Mesodermal cell (in vitro differentiated cells): ENCODE data around the gene POLR2I.

Source experiments
- H3K27ac ChIP-seq: 2 replicates; pipeline ENCODE4 v1.7.0; 2013; ENCODE audit warnings: mild to moderate bottlenecking, low read depth, low read length, moderate library complexity; ENCODE audit not compliant: severe bottlenecking
- H3K36me3 ChIP-seq: 2 replicates; pipeline ENCODE4 v1.7.1; 2013; ENCODE audit warnings: mild to moderate bottlenecking, low read length, moderate library complexity; ENCODE audit not compliant: control insufficient read depth, insufficient read depth
- H3K4me1 ChIP-seq: one replicate; pipeline ENCODE4 v1.7.1; 2013; ENCODE audit warnings: mild to moderate bottlenecking, low read length; ENCODE audit not compliant: insufficient read depth, control insufficient read depth, poor library complexity, severe bottlenecking
- H3K4me3 ChIP-seq: 2 replicates; pipeline ENCODE4 v1.7.0; 2013; ENCODE audit warnings: low read length, control low read depth, mild to moderate bottlenecking; ENCODE audit not compliant: insufficient read depth, poor library complexity, severe bottlenecking; ENCODE audit errors: extremely low read depth
- H3K9me3 ChIP-seq: 2 replicates; pipeline ENCODE4 v1.7.1; 2013; ENCODE audit warnings: mild to moderate bottlenecking, low read length, moderate library complexity; ENCODE audit not compliant: control insufficient read depth
- WGBS, 2 experiments: methylation state at CpG; one replicate each; pipeline ENCODE4 v1.1.5; 2013; ENCODE audit warnings: missing lambda C conversion rate in 2 of 2; ENCODE audit not compliant: insufficient coverage in 2 of 2; 5-methylcytosine and 5-hydroxymethylcytosine counted together

Gene POLR2I

DNA sequence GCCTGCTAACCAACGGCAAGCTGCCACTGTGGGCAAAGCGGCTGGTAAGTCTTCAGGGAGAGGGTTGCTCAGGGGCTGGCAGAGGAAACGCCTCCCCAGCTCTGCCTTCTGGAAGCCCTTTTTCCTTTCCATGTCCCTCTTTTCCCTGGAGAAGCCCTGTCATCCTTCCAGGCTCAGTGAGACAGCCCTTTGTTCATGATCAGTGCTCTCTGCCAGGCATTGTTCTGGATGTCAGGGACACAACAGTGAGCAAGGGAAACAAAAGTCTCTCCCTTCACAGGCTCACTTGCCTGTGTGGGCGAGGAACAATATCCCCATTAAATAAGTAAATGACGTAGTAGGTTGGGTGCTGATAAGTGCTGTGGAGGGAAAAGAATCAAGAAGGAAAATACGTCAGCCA is 17.6 kb downstream of the POLR2I start:
- Histone ChIP-seq H3K9me3 (no peaks in the 10 kb centered on the region), H3K4me3 (no peak overlapping the region), H3K27ac (no peak overlapping the region), H3K4me1 (no peaks in the 10 kb centered on the region), H3K36me3 (peaks cover 64% of the 10 kb centered on the region)
- 89 to 95% methylated on average over 4 to 5 of the region's 6 CpGs for WGBS, 2 experiments

DNA sequence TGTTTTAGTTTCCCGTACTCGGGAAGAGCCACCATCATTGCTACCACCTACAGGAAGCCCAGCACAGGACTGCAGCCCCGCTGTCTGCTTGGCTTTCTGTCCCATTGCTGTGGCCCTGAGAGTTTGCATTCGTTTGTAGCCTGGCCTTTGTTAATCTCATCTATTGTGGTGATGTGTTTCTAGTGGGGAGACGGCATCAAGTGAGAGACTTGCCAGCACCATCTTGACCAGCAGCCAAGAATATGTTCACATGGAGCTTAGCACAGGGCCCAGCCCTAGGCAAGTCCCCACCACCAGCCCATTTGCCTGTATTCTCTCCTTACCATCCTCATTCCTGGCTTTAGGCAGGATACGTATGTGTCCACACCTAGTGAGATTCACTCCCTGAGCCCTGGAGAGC is 21.0 kb downstream of the POLR2I start:
- H3K36me3 ChIP-seq = peaks cover 72% of the 10 kb centered on the region
- H3K9me3 ChIP-seq = no peaks in the 10 kb centered on the region
- WGBS, 2 experiments = 83 to 100% methylated on average over 1 to 5 of the region's 6 CpGs
- no peaks in the 10 kb centered on the region for H3K4me1 ChIP-seq
- no peak overlapping the region for H3K4me3 ChIP-seq
- H3K27ac ChIP-seq = no peak overlapping the region

DNA sequence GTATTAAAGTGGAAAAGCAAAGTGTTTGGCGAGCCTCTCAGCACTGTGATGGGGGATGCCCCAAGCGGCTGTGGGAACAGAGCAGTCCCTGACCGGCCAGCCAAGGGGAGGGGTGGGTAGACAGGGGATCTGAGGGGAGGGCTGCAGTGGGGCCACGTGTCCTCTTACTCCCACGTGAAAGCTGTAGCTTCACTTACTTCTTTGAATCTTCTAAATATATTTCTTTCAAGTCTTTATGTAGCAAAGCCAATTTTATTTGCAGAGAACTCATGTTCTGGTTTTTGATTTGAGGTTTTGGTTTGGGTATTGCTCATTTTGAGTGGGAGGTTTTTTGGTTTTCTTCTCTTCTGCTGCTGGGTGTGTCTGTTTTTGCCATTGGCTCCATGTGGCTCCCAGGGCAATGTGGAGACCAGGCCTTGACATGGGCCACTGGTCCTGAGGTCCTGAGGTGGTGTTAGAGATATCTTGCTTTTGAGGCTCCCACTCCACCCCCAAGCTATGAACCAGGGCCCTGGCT is 21.5 kb downstream of the POLR2I start:
- no peak overlapping the region for H3K27ac ChIP-seq
- H3K4me1 ChIP-seq = no peaks in the 10 kb centered on the region
- H3K4me3 ChIP-seq = no peak overlapping the region
- H3K9me3 ChIP-seq = no peaks in the 10 kb centered on the region
- H3K36me3 ChIP-seq = peaks cover 77% of the 10 kb centered on the region
- 93 to 100% methylated on average over 2 of the region's 5 CpGs for WGBS, 2 experiments

DNA sequence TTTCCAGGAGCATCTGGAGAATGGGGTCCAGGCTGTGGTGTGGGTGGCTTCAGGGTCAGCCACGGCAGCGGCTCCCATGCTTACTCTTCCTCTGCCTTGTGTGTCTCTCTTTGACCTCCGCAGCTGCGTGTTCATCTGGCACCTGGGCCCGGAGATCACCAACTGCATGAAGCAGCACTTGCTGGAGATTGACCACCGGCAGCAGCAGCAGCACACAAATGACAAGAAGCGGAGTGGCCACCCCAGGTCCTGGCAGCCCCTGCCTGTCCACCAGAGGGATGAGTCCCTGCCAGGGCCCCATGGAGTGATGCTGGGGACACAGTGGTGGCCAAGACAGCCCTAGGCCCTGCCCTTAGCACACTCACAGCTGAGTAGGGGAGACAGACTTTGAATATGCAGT is 22.1 kb downstream of the POLR2I start:
- no peak overlapping the region for H3K27ac ChIP-seq
- no peaks in the 10 kb centered on the region for H3K9me3 ChIP-seq
- peaks cover 79% of the 10 kb centered on the region for H3K36me3 ChIP-seq
- WGBS, 2 experiments = 90 to 96% methylated on average over 5 to 7 of the region's 7 CpGs
- no peak overlapping the region for H3K4me3 ChIP-seq
- H3K4me1 ChIP-seq = no peaks in the 10 kb centered on the region

DNA sequence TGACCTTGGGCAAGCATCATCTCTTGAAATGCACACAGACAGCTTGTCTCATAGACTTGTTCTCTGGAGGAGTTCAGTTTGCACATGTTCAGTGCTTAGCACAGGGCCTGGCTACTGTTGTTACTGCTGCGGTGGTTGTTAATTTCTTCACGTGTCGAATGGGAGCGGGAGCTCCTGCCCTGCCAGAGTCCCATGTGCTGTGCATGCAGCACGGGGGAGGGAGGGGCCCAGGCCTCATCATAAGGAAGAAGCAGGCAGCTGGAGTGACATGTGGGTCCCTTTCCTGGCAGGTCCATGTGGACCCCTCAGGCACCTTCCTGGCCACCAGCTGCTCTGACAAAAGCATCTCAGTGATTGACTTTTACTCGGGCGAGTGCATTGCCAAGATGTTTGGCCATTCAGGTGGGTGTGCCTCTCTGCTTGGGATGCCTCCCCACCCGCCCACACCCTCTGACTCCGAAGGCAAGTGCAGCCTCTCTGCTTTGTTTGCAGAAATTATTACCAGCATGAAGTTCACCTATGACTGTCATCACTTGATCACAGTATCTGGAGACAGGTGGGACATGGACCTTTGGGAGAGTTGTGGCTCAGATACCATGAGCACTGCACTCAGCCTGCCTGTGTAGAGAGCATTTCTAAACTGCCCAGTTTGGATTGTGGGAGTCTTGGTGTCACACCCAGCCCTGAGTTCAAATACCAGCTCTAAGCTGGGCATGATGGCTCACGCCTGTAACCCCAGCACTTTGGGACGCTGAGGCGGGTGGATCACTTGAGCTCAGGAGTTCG is 23.6 kb downstream of the POLR2I start:
- H3K9me3 ChIP-seq = no peaks in the 10 kb centered on the region

DNA sequence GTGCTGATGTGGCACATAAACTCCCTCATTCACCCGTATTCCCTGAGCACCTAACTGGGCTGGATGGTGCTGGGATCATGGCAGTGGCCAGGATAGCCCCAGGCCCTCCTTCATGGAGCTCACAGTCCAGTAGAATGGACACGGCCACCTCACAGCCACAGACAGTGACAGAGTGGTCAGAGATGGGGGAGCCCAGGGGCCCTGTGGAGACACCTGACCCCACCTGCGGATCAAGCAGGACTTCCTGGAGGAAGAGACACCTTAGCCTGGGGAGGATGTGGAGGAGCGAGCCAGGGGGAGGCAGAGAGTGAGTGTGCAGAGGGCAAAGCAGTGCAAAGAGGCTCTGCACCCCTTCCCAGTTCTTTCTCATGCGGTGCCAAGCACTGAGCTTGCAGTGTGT is 24.8 kb downstream of the POLR2I start:
- Histone ChIP-seq H3K4me3 (no peak overlapping the region), H3K4me1 (no peaks in the 10 kb centered on the region), H3K27ac (no peak overlapping the region), H3K36me3 (peaks cover 80% of the 10 kb centered on the region), H3K9me3 (no peaks in the 10 kb centered on the region)
- 93 to 96% methylated on average over 4 to 5 of the region's 5 CpGs for WGBS, 2 experiments

More for the DNA sequence above, 23.6 kb downstream of the POLR2I start:
- Histone ChIP-seq H3K4me1 (no peaks in the 10 kb centered on the region), H3K36me3 (peaks cover 81% of the 10 kb centered on the region), H3K27ac (no peak overlapping the region), H3K4me3 (no peak overlapping the region)
- WGBS, 2 experiments = 88 to 89% methylated on average over 10 to 12 of the region's 13 CpGs

DNA sequence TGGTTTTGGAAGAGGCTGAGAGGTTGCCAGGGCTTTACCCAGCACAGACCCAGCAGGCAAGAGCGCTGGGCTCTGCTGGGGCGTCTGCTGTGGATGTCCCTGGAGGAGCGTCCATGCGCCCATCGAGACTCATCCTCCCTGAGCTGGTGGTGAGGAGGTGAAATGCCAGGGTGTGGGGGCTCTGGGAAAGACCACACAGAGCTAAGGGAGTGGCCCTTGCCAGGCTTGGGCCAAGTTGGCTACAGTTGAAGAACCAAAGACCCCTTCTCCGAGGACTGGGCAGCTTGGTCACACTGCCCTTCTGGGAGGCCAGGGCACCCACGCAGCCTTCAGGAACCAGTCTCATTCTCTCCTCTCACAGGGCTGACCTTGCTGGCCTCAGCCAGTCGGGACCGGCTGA is 28.3 kb downstream of the POLR2I start:
- H3K4me3 ChIP-seq = no peak overlapping the region
- no peaks in the 10 kb centered on the region for H3K9me3 ChIP-seq
- peaks cover 89% of the 10 kb centered on the region for H3K36me3 ChIP-seq
- 92 to 97% methylated on average over 9 of the region's 9 CpGs for WGBS, 2 experiments
- no peak overlapping the region for H3K27ac ChIP-seq
- H3K4me1 ChIP-seq = no peaks in the 10 kb centered on the region

DNA sequence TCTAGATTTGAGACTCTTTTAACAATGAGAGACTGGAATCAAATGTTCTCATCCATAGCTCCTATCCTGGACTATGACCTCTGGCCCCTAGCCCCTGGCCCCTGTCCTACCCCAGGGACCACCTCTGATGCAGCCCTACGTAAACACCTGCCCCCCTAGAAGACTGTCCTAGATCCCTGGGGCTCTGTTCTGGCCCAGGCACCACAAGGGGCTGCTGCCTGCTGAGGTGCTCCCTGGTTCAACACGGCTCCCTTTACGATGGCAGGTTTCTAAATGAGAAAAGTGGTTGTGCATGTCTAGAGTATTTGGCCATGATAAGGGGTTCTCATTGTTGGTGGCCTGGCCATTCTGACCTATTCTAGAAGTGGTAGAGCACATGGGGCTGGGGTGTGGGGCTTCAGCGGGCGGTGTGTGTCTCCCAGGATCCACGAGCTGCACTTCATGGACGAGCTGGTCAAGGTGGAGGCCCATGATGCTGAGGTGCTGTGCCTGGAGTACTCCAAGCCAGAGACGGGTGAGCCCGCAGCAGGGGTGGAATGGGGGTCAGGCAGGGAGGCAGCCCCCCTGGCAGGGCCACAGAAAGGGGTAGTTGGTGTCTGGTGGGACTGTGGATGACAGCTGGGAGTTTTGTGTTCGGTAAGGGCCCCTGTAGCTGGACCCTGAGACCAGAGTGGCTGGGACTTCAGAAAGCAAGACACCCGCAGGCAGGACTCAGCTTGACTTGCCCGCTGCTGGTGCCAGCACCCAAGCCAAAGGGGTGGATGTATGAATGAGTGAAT is 30.3 kb downstream of the POLR2I start:
- H3K9me3 ChIP-seq = no peaks in the 10 kb centered on the region
- no peaks in the 10 kb centered on the region for H3K4me1 ChIP-seq
- H3K27ac ChIP-seq = no peak overlapping the region
- 95 to 97% methylated on average over 10 to 12 of the region's 12 CpGs for WGBS, 2 experiments
- peaks cover 79% of the 10 kb centered on the region for H3K36me3 ChIP-seq
- no peak overlapping the region for H3K4me3 ChIP-seq

DNA sequence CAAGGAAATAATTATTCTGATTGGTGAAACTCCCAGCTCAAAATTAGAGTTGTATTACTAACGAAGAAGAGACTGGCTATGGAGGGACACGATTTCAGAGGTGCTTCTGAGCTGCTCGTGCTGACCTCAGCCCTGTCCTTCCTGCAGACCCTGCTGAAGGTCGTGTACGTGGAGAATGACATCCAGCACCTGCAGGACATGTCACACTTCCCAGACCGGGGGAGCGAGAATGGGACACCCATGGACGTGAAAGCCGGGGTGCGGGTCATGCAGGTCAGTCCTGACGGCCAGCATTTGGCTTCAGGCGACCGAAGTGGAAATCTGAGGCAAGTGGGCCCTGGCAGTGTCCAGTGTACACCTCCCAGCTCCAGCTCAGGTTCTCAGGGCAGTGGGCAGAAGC is 31.8 kb downstream of the POLR2I start:
- WGBS, 2 experiments = 96 to 97% methylated on average over 13 of the region's 13 CpGs
- no peaks in the 10 kb centered on the region for H3K4me1 ChIP-seq
- H3K27ac ChIP-seq = no peak overlapping the region
- H3K9me3 ChIP-seq = no peaks in the 10 kb centered on the region
- no peak overlapping the region for H3K4me3 ChIP-seq
- H3K36me3 ChIP-seq = peaks cover 78% of the 10 kb centered on the region

DNA sequence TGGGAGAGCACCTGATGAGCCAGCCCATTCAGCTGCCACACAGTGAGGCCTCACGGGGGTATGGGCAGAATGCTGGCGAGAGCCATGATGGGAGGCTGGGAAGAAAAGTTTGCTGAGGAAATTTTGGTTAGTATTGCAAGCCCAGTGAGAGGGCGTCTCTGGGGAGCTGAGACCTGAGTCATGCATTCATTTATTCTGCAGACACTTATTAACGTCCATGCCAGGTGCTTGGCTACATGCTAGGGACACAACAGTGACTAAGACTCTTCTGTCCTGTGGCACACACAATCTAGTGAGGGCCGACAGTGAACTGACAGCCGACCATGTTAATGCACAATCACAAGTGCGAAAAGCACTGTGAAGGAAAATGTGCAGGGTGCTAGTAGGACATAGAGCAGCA is 32.8 kb downstream of the POLR2I start:
- Histone ChIP-seq H3K4me1 (no peaks in the 10 kb centered on the region), H3K36me3 (peaks cover 81% of the 10 kb centered on the region), H3K27ac (no peak overlapping the region), H3K4me3 (no peak overlapping the region), H3K9me3 (no peaks in the 10 kb centered on the region)
- WGBS, 2 experiments = 91 to 96% methylated on average over 7 of the region's 7 CpGs

DNA sequence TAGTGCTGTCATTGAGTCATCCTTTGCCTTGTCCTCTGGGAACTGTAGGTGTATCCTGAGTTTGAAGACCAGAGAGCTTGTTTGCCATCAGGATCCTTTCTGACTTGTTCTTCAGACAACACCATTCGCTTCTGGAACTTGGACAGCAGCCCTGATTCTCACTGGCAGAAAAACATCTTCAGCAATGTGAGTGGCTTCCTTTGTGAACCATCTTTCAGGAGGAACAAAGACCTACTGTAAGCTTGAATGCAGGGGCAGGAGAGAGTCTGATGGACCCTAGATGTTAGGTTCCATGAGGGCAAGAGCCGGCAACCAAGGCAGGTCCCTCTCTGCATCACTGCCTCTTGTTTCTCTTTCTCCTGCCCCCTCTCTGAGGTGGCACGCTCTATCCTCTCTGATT is 33.3 kb downstream of the POLR2I start:
- Histone ChIP-seq H3K4me3 (no peak overlapping the region), H3K27ac (no peak overlapping the region), H3K36me3 (peaks cover 76% of the 10 kb centered on the region), H3K4me1 (no peaks in the 10 kb centered on the region), H3K9me3 (no peaks in the 10 kb centered on the region)
- WGBS, 2 experiments = 84 to 97% methylated on average over 3 of the region's 3 CpGs
